GM19238 (cell line): ENCODE results near the gene U2SURP.
"Not testable (repeated sequence)": the region's sequence is repeated elsewhere in the genome, so short reads cannot be mapped to it uniquely, and the experiment has no call there.

Experiments used
- DNase-seq: peaks from one replicate; pipeline ENCODE4 v3.0.0; 2011; ENCODE audit warnings: low spot score; ENCODE audit not compliant: insufficient read length

U2SURP gene

GRCh38 chr3:143011705-143012104, 10.3 kb downstream of the U2SURP start:
- DNase-seq: no peak

GRCh38 chr3:143014921-143015320, 13.6 kb downstream of the U2SURP start:
- no peak for DNase-seq

- no peak for DNase-seq
Observed at GRCh38 chr3:143016321-143016972, 15.1 kb downstream of the U2SURP start.

GRCh38 chr3:143024351-143024960, 23.1 kb downstream of the U2SURP start:
- DNase-seq: no peak

- no peak for DNase-seq
Observed at GRCh38 chr3:143031327-143031726, 30.0 kb downstream of the U2SURP start.

GRCh38 chr3:143031796-143032387, 30.5 kb downstream of the U2SURP start:
- not testable (repeated sequence) for DNase-seq

- DNase-seq: no peak
Observed at GRCh38 chr3:143035466-143036211, 34.3 kb downstream of the U2SURP start.

- no peak for DNase-seq
Observed at GRCh38 chr3:143036557-143036956, 35.2 kb downstream of the U2SURP start.

GRCh38 chr3:143037867-143038266, 36.5 kb downstream of the U2SURP start:
- no peak for DNase-seq

- no peak for DNase-seq
Observed at GRCh38 chr3:143040261-143040879, 39.0 kb downstream of the U2SURP start.

- no peak for DNase-seq
Observed at GRCh38 chr3:143041903-143042302, 40.5 kb downstream of the U2SURP start.

GRCh38 chr3:143045639-143046038, 44.3 kb downstream of the U2SURP start:
- DNase-seq: no peak

- not testable (repeated sequence) for DNase-seq
Observed at GRCh38 chr3:143046075-143046474, 44.7 kb downstream of the U2SURP start.

- no peak for DNase-seq
Observed at GRCh38 chr3:143054011-143054410, 52.6 kb downstream of the U2SURP start.

- DNase-seq: no peak
Observed at GRCh38 chr3:143056372-143056771, 55.0 kb downstream of the U2SURP start.

- DNase-seq: no peak
Observed at GRCh38 chr3:143060906-143061305, 59.5 kb downstream of the U2SURP start.

GRCh38 chr3:143063018-143063417, 61.6 kb downstream of the U2SURP start:
- DNase-seq: no peak

- DNase-seq: no peak
Observed at GRCh38 chr3:143064777-143065176, 63.4 kb downstream of the U2SURP start.

GRCh38 chr3:143065364-143065763, 64.0 kb downstream of the U2SURP start:
- DNase-seq: no peak

- DNase-seq: no peak
Observed at GRCh38 chr3:143066033-143066432, 64.7 kb downstream of the U2SURP start.

GRCh38 chr3:143067201-143067600, 65.8 kb downstream of the U2SURP start:
- DNase-seq: no peak

GRCh38 chr3:143068059-143068458, 66.7 kb downstream of the U2SURP start:
- no peak for DNase-seq
